OCI-LY1 (cell line): ENCODE data around the gene PALB2.

Experiments used
- H2AFZ ChIP-seq: fragments of 200-600 bp; sonication (generic), shearing (Covaris generic); 2 replicates; pipeline ENCODE4 v1.6.0; 2014; ENCODE audit warnings: antibody characterized with exemption, mild to moderate bottlenecking, low read length
- H3F3A ChIP-seq: fragments of 200-600 bp; sonication (generic), shearing (Covaris generic); 2 replicates; pipeline ENCODE4 v1.6.0; 2014; ENCODE audit warnings: mild to moderate bottlenecking, antibody characterized with exemption, low read length, moderate library complexity; ENCODE audit not compliant: insufficient read depth
- H3K27ac ChIP-seq: fragments of 200-600 bp; sonication (generic); 2 replicates; pipeline ENCODE4 v1.5.1; 2014; ENCODE audit warnings: low read length, mixed run types, mild to moderate bottlenecking, low read depth; ENCODE audit not compliant: poor library complexity, severe bottlenecking
- H3K27me3 ChIP-seq: fragments of 200-600 bp; sonication (generic); 2 replicates; pipeline ENCODE4 v1.6.0; 2014; ENCODE audit warnings: antibody characterized with exemption, mild to moderate bottlenecking, low read length, moderate library complexity; ENCODE audit not compliant: insufficient read depth
- H3K36me3 ChIP-seq: fragments of 200-600 bp; sonication (generic); 2 replicates; pipeline ENCODE4 v1.6.1; 2014; ENCODE audit warnings: mild to moderate bottlenecking, antibody characterized with exemption, low read length, moderate library complexity, mixed read lengths; ENCODE audit not compliant: insufficient read depth
- H3K4me1 ChIP-seq: fragments of 200-600 bp; sonication (generic); 2 replicates; pipeline ENCODE4 v1.5.1; 2014; ENCODE audit warnings: mild to moderate bottlenecking, low read length, moderate library complexity; ENCODE audit not compliant: insufficient read depth, severe bottlenecking
- H3K4me2 ChIP-seq: fragments of 200-600 bp; sonication (generic), shearing (Covaris generic); 2 replicates; pipeline ENCODE4 v1.6.1; 2014; ENCODE audit warnings: low read length
- H3K4me3 ChIP-seq: fragments of 200-600 bp; sonication (generic); 2 replicates; pipeline ENCODE4 v1.5.1; 2014; ENCODE audit warnings: low read length, low read depth, mild to moderate bottlenecking, mixed read lengths; ENCODE audit not compliant: poor library complexity, severe bottlenecking
- H3K79me2 ChIP-seq: fragments of 200-600 bp; shearing (Covaris generic); 2 replicates; pipeline ENCODE4 v1.6.1; 2016; ENCODE audit warnings: mixed run types, low read length, mixed read lengths; ENCODE audit not compliant: insufficient read depth
- H3K9ac ChIP-seq: fragments of 200-600 bp; sonication (generic), shearing (Covaris generic); 2 replicates; pipeline ENCODE4 v1.6.1; 2014; ENCODE audit warnings: mild to moderate bottlenecking, low read length, mixed read lengths
- H3K9me2 ChIP-seq: fragments of 200-600 bp; sonication (generic), shearing (Covaris generic); 2 replicates; pipeline ENCODE4 v1.6.1; 2014; ENCODE audit warnings: low read depth, mild to moderate bottlenecking, low read length, mixed read lengths
- H3K9me3 ChIP-seq: fragments of 200-600 bp; shearing (Covaris generic); 2 replicates; pipeline ENCODE4 v1.6.1; 2014; ENCODE audit warnings: low read length, mixed read lengths
- H4K20me1 ChIP-seq: fragments of 200-600 bp; sonication (generic), shearing (Covaris generic); 2 replicates; pipeline ENCODE4 v1.6.0; 2016; ENCODE audit warnings: mild to moderate bottlenecking, low read length; ENCODE audit not compliant: insufficient read depth
- EZH2 ChIP-seq: fragments of 200-600 bp; sonication (generic), shearing (Covaris generic); IDR thresholded peaks from 2 replicates; pipeline ENCODE4 v1.8.0; 2017; ENCODE audit warnings: borderline replicate concordance, mixed run types, mild to moderate bottlenecking, antibody characterized with exemption, low read length, moderate library complexity, mixed read lengths
- TF ChIP-seq, protein P1 (sequence below): fragments of 200-600 bp; sonication (generic), shearing (Covaris generic); IDR thresholded peaks from 2 replicates; pipeline ENCODE4 v1.5.1; 2017; ENCODE audit warnings: mild to moderate bottlenecking, antibody characterized with exemption, low read length, moderate library complexity, mixed read lengths

The PALB2 gene

DNA sequence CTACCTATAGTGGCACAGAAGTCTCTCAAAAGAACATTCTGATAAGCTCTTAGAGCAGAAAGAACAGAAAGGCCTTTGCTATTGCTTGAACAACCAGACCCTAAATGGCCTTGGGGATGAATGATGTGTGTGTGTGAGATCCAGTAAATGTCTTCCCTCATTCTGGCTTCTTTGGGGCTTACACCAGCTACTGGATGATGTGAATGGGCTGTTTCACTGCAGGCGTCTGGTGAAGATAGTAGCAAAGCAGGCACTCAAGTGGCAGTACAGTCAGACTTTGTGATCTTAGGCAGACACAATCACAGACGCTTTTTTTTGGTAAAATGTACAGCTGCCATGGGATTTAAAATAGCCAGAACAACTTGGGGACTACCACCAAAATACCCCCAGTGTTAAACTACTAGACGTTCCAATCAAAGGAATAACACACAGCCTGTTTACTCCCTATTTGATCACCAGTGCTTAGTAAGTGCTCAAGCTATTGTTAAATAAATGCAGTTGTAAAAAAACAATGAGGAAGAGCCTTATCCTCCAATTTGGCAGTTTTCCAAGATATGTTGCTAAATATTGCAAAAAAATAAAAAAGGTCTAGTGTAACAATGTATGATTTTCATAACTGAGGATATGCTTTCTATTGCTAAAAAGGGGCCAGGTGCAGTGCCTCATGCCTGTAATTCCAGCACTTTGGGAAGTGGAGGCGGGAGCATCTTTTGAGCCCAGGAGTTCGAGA lies 62.8 kb downstream of the PALB2 start:
- H3K9me2 ChIP-seq = no peaks in the 10 kb centered on the region
- H3K9me3 ChIP-seq = no peaks in the 10 kb centered on the region
- H3K4me3 ChIP-seq = no peak overlapping the region
- no peaks in the 10 kb centered on the region for H3K4me1 ChIP-seq
- no peaks in the 10 kb centered on the region for H3F3A ChIP-seq
- TF ChIP-seq, protein P1, sequence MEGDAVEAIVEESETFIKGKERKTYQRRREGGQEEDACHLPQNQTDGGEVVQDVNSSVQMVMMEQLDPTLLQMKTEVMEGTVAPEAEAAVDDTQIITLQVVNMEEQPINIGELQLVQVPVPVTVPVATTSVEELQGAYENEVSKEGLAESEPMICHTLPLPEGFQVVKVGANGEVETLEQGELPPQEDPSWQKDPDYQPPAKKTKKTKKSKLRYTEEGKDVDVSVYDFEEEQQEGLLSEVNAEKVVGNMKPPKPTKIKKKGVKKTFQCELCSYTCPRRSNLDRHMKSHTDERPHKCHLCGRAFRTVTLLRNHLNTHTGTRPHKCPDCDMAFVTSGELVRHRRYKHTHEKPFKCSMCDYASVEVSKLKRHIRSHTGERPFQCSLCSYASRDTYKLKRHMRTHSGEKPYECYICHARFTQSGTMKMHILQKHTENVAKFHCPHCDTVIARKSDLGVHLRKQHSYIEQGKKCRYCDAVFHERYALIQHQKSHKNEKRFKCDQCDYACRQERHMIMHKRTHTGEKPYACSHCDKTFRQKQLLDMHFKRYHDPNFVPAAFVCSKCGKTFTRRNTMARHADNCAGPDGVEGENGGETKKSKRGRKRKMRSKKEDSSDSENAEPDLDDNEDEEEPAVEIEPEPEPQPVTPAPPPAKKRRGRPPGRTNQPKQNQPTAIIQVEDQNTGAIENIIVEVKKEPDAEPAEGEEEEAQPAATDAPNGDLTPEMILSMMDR = no peak
- no peak for TF ChIP-seq EZH2
- H3K27ac ChIP-seq = no peak overlapping the region
- H3K79me2 ChIP-seq = no peaks in the 10 kb centered on the region
- H3K9ac ChIP-seq = no peak overlapping the region
- H3K36me3 ChIP-seq = peaks cover 44% of the 10 kb centered on the region
- no peak overlapping the region for H3K4me2 ChIP-seq
- no peak overlapping the region for H2AFZ ChIP-seq
- H3K27me3 ChIP-seq = no peaks in the 10 kb centered on the region
- H4K20me1 ChIP-seq = no peaks in the 10 kb centered on the region

GRCh38 chr16:23577493-23577892 lies 63.6 kb downstream of the PALB2 start:
- peaks cover 44% of the 10 kb centered on the region for H3K36me3 ChIP-seq
- H4K20me1 ChIP-seq = no peaks in the 10 kb centered on the region
- H3K4me3 ChIP-seq = no peak overlapping the region

DNA sequence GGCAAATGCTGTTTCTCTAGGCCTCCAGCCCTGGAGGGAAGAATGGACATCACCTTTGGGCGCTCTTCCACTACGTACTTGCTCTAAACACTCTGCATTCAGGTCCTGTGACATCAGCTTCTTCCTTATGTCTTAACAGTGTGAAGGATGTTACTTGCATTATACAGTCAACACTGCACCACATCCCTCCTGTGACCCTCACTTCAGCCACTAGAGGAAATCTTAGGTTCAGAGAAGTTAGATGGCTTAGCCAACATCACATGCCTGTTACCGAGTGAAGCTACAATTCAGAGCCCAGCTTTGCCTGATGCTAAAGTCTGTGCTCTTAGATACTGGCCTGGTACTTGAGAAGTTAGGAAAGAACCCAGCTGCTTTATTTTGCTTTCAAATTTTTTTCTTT lies 65.3 kb downstream of the PALB2 start:
- Histone ChIP-seq H3K36me3 (peaks cover 44% of the 10 kb centered on the region), H3K27me3 (no peaks in the 10 kb centered on the region), H3K9me3 (no peaks in the 10 kb centered on the region), H3K4me2 (no peak overlapping the region), H3K9me2 (no peaks in the 10 kb centered on the region), H4K20me1 (no peaks in the 10 kb centered on the region), H3K9ac (no peak overlapping the region), H3K79me2 (no peaks in the 10 kb centered on the region), H3K4me3 (no peak overlapping the region), H3K27ac (no peak overlapping the region), H2AFZ (no peak overlapping the region), H3K4me1 (peaks cover under 1% of the 10 kb centered on the region), H3F3A (no peaks in the 10 kb centered on the region)
- TF ChIP-seq, protein P1 = no peak
- TF ChIP-seq EZH2 = no peak

More at GRCh38 chr16:23577493-23577892, 63.6 kb downstream of the PALB2 start:
- no peak overlapping the region for H3K9ac ChIP-seq
- no peaks in the 10 kb centered on the region for H3K4me1 ChIP-seq
- no peaks in the 10 kb centered on the region for H3K27me3 ChIP-seq
- no peaks in the 10 kb centered on the region for H3F3A ChIP-seq
- TF ChIP-seq, protein P1 = no peak
- TF ChIP-seq EZH2 = no peak
- no peaks in the 10 kb centered on the region for H3K9me2 ChIP-seq
- no peak overlapping the region for H3K27ac ChIP-seq
- no peaks in the 10 kb centered on the region for H3K79me2 ChIP-seq
- H3K4me2 ChIP-seq = no peak overlapping the region
- no peaks in the 10 kb centered on the region for H3K9me3 ChIP-seq
- H2AFZ ChIP-seq = no peak overlapping the region
